Astrocyte of the spinal cord (primary cell): ENCODE results near the gene FBXO27.
"Not testable (repeated sequence)": the region's sequence is repeated elsewhere in the genome, so short reads cannot be mapped to it uniquely, and the experiment has no call there.

Source experiments
- DNase-seq: peaks from one replicate; pipeline ENCODE4 v3.0.0; 2011; ENCODE audit warnings: low read depth, low spot score
- H3K4me3 ChIP-seq: 2 replicates; pipeline ENCODE4 v1.5.1; 2011; ENCODE audit warnings: low read depth, mild to moderate bottlenecking, low read length, moderate library complexity
- in situ Hi-C: cut with HindIII; loops from 2 replicates; pipeline ENCODE4 v1.10.0; 2017; ENCODE audit warnings: low sequenced_read_pairs
- TF ChIP-seq, protein P1 (sequence below): IDR thresholded peaks from 2 replicates; pipeline ENCODE4 v1.5.1; 2012; ENCODE audit warnings: low read depth, mild to moderate bottlenecking, low read length, inconsistent platforms

The FBXO27 gene

DNA sequence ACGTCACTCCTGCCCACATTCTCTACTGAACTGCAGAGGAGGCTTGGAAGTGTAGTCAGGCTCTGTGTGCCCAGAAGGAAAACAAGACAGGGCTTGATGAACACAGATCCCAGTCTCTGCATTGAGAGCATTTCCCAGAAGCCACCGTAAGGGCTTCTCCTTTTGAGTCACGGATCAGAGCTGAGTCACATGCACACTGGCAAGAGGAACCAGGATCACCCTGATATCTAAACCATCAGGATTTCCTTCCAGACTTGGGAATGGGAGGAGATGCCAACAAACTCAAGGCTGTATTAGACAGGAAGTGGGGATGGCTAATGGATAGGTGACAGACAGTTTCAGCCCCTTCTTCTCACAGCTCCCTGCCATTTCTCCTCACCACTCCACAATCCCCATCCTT is 39.1 kb downstream of the FBXO27 start:
- in situ Hi-C loops, result no loop called here
- no peak for DNase-seq
- no peak overlapping the region for H3K4me3 ChIP-seq
- TF ChIP-seq, protein P1, sequence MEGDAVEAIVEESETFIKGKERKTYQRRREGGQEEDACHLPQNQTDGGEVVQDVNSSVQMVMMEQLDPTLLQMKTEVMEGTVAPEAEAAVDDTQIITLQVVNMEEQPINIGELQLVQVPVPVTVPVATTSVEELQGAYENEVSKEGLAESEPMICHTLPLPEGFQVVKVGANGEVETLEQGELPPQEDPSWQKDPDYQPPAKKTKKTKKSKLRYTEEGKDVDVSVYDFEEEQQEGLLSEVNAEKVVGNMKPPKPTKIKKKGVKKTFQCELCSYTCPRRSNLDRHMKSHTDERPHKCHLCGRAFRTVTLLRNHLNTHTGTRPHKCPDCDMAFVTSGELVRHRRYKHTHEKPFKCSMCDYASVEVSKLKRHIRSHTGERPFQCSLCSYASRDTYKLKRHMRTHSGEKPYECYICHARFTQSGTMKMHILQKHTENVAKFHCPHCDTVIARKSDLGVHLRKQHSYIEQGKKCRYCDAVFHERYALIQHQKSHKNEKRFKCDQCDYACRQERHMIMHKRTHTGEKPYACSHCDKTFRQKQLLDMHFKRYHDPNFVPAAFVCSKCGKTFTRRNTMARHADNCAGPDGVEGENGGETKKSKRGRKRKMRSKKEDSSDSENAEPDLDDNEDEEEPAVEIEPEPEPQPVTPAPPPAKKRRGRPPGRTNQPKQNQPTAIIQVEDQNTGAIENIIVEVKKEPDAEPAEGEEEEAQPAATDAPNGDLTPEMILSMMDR, result no peak

- DNase-seq, result no peak
- TF ChIP-seq, protein P1, result no peak
- no peak overlapping the region for H3K4me3 ChIP-seq
- in situ Hi-C loops, result no loop called here
Observed at GRCh38 chr19:38990949-38991697, 41.2 kb downstream of the FBXO27 start.

- DNase-seq, in situ Hi-C loops, H3K4me3 ChIP-seq: not testable (repeated sequence)
Observed at GRCh38 chr19:38989614-38990013, 42.7 kb downstream of the FBXO27 start.

GRCh38 chr19:38989066-38989605 is 43.2 kb downstream of the FBXO27 start:
- no peak overlapping the region for H3K4me3 ChIP-seq
- peak; percentile 7 for DNase-seq
- in situ Hi-C loops, result no loop called here
- TF ChIP-seq, protein P1, result no peak

- in situ Hi-C loops, DNase-seq, H3K4me3 ChIP-seq: not testable (repeated sequence)
Observed at GRCh38 chr19:38988627-38989026, 43.7 kb downstream of the FBXO27 start.

- in situ Hi-C loops, DNase-seq, H3K4me3 ChIP-seq: not testable (repeated sequence)
Observed at GRCh38 chr19:38987745-38988144, 44.6 kb downstream of the FBXO27 start.

DNA sequence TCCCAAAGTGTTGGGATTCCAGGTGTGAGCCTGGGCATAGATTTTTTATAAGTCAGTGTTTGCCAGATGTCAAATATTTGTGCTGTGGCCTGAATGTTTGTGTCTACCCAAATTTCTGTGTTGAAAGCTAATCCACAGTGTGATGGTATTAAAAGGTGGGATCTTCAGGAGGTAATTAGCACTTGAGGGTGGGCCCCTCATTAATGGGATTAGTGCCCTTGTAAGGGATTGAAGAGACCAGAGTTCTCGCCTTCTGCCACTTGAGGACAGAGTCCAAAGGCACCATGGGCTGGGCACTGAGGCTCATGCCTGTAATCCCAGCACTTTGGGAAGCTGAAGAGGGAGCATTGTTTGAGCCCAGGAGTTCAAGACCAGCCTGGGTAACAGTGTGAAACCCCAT is 47.1 kb downstream of the FBXO27 start:
- DNase-seq, result no peak
- TF ChIP-seq, protein P1, result no peak
- H3K4me3 ChIP-seq, result no peak overlapping the region
- in situ Hi-C loops, result no loop called here

GRCh38 chr19:38980583-38981374 is 51.6 kb downstream of the FBXO27 start:
- TF ChIP-seq, protein P1, result no peak
- DNase-seq, result no peak
- H3K4me3 ChIP-seq, result no peak overlapping the region
- in situ Hi-C loops, result no loop called here
